SJCRH30 (cell line): ENCODE data around the gene TMEM63A. TPM values are rescaled to one million over a fixed set of nuclear protein-coding genes. Genes with fewer than 3 reads are reported as not detected.

Experiments used
- DNase-seq, 2 experiments: peaks; one replicate each; pipeline ENCODE4 v3.0.0-alpha.2; 2015 to 2020
- H3K27ac ChIP-seq: fragments of 250-450 bp; sonication (Bioruptor Pico); 2 replicates; pipeline ENCODE4 v1.5.1; 2020; ENCODE audit warnings: mild to moderate bottlenecking, moderate library complexity
- H3K27me3 ChIP-seq: fragments of 250-450 bp; sonication (Bioruptor Pico); 2 replicates; pipeline ENCODE4 v1.5.1; 2020; ENCODE audit warnings: mild to moderate bottlenecking, moderate library complexity
- H3K36me3 ChIP-seq: fragments of 250-450 bp; sonication (Bioruptor Pico); 2 replicates; pipeline ENCODE4 v1.5.1; 2020; ENCODE audit warnings: mild to moderate bottlenecking, moderate library complexity
- H3K4me1 ChIP-seq: fragments of 250-450 bp; sonication (Bioruptor Pico); 2 replicates; pipeline ENCODE4 v1.5.1; 2020; ENCODE audit warnings: mild to moderate bottlenecking, moderate library complexity
- H3K4me3 ChIP-seq: fragments of 250-450 bp; sonication (Bioruptor Pico); 2 replicates; pipeline ENCODE4 v1.5.1; 2020; ENCODE audit warnings: mild to moderate bottlenecking, moderate library complexity
- H3K9me3 ChIP-seq: fragments of 250-450 bp; sonication (Bioruptor Pico); replicated peaks from 2 replicates; pipeline ENCODE4 v1.5.1; 2020; ENCODE audit warnings: mild to moderate bottlenecking, moderate library complexity
- total RNA-seq: library from RNA; depleted of rRNA; stranded (reverse); fragments of >200 nt; shearing (Covaris generic); gene quantifications from 2 replicates; pipeline ENCODE4 v1.2.3, GENCODE V29; 2014

The TMEM63A gene
- total RNA-seq, 1 experiment from 2014 or later = 20.4 TPM

- no peaks in the 10 kb centered on the region for H3K4me1 ChIP-seq
- H3K36me3 ChIP-seq = peaks cover 11% of the 10 kb centered on the region
- no peaks in the 10 kb centered on the region for H3K9me3 ChIP-seq
These were observed 28.7 kb downstream of the TMEM63A start for GRCh38 chr1:225853441-225853840.

GRCh38 chr1:225852413-225853124, 29.6 kb downstream of the TMEM63A start:
- Histone ChIP-seq H3K4me3 (no peak overlapping the region), H3K9me3 (no peaks in the 10 kb centered on the region), H3K27ac (no peak overlapping the region), H3K27me3 (no peaks in the 10 kb centered on the region), H3K4me1 (no peaks in the 10 kb centered on the region), H3K36me3 (peaks cover 10% of the 10 kb centered on the region)
- no peak for DNase-seq

More at GRCh38 chr1:225853441-225853840, 28.7 kb downstream of the TMEM63A start:
- DNase-seq = no peak
- no peak overlapping the region for H3K4me3 ChIP-seq
- H3K27me3 ChIP-seq = no peaks in the 10 kb centered on the region
- no peak overlapping the region for H3K27ac ChIP-seq

- Histone ChIP-seq H3K9me3 (no peaks in the 10 kb centered on the region), H3K4me1 (no peaks in the 10 kb centered on the region), H3K36me3 (peaks cover 9% of the 10 kb centered on the region), H3K4me3 (no peak overlapping the region), H3K27me3 (no peaks in the 10 kb centered on the region), H3K27ac (no peak overlapping the region)
- no peak for DNase-seq
These were observed 30.4 kb downstream of the TMEM63A start for GRCh38 chr1:225851805-225852204.

- no peaks in the 10 kb centered on the region for H3K9me3 ChIP-seq
- H3K27me3 ChIP-seq = no peaks in the 10 kb centered on the region
- peaks cover 8% of the 10 kb centered on the region for H3K36me3 ChIP-seq
- no peak overlapping the region for H3K27ac ChIP-seq
- H3K4me1 ChIP-seq = no peaks in the 10 kb centered on the region
- DNase-seq = no peak
- H3K4me3 ChIP-seq = no peak overlapping the region
These were observed 31.8 kb downstream of the TMEM63A start for GRCh38 chr1:225850370-225850769.

GRCh38 chr1:225849925-225850324, 32.3 kb downstream of the TMEM63A start:
- Histone ChIP-seq H3K9me3 (no peaks in the 10 kb centered on the region), H3K4me1 (no peaks in the 10 kb centered on the region), H3K27ac (no peak overlapping the region), H3K36me3 (peaks cover 4% of the 10 kb centered on the region), H3K27me3 (no peaks in the 10 kb centered on the region), H3K4me3 (no peak overlapping the region)
- peak; percentile 46 to 54 for DNase-seq

- peaks cover 3% of the 10 kb centered on the region; the same call in 1 of the 2 replicates for H3K36me3 ChIP-seq
- no peak for DNase-seq
- H3K9me3 ChIP-seq = no peaks in the 10 kb centered on the region
These were observed 33.9 kb downstream of the TMEM63A start for GRCh38 chr1:225848030-225848955.

GRCh38 chr1:225847610-225848009, 34.6 kb downstream of the TMEM63A start:
- no peaks in the 10 kb centered on the region for H3K4me1 ChIP-seq
- H3K36me3 ChIP-seq = peaks cover 3% of the 10 kb centered on the region; the same call in 1 of the 2 replicates
- H3K27me3 ChIP-seq = no peaks in the 10 kb centered on the region

More at GRCh38 chr1:225848030-225848955, 33.9 kb downstream of the TMEM63A start:
- H3K4me1 ChIP-seq = no peaks in the 10 kb centered on the region
- no peak overlapping the region for H3K27ac ChIP-seq
- no peaks in the 10 kb centered on the region for H3K27me3 ChIP-seq
- no peak overlapping the region for H3K4me3 ChIP-seq

GRCh38 chr1:225846331-225847310, 35.6 kb downstream of the TMEM63A start:
- DNase-seq = no peak
- H3K36me3 ChIP-seq = peaks cover 3% of the 10 kb centered on the region; the same call in 1 of the 2 replicates
- H3K4me3 ChIP-seq = no peak overlapping the region
- no peaks in the 10 kb centered on the region for H3K9me3 ChIP-seq
- no peak overlapping the region for H3K27ac ChIP-seq
- no peaks in the 10 kb centered on the region for H3K27me3 ChIP-seq
- no peaks in the 10 kb centered on the region for H3K4me1 ChIP-seq

More at GRCh38 chr1:225847610-225848009, 34.6 kb downstream of the TMEM63A start:
- Histone ChIP-seq H3K4me3 (no peak overlapping the region), H3K27ac (no peak overlapping the region), H3K9me3 (no peaks in the 10 kb centered on the region)
- no peak for DNase-seq

- H3K36me3 ChIP-seq = peaks cover 3% of the 10 kb centered on the region; the same call in 1 of the 2 replicates
- no peaks in the 10 kb centered on the region for H3K27me3 ChIP-seq
- no peaks in the 10 kb centered on the region for H3K4me1 ChIP-seq
- DNase-seq = peak; percentile 88 to 89
- H3K4me3 ChIP-seq = no peak overlapping the region
- H3K27ac ChIP-seq = no peak overlapping the region
- H3K9me3 ChIP-seq = no peaks in the 10 kb centered on the region
These were observed 36.5 kb downstream of the TMEM63A start for GRCh38 chr1:225845571-225846259.

- H3K4me1 ChIP-seq = no peaks in the 10 kb centered on the region
- H3K9me3 ChIP-seq = no peaks in the 10 kb centered on the region
- H3K27me3 ChIP-seq = no peaks in the 10 kb centered on the region
- H3K27ac ChIP-seq = no peak overlapping the region
- H3K36me3 ChIP-seq = peaks cover 3% of the 10 kb centered on the region; the same call in 1 of the 2 replicates
- no peak for DNase-seq
- H3K4me3 ChIP-seq = no peak overlapping the region
These were observed 37.1 kb downstream of the TMEM63A start for GRCh38 chr1:225845097-225845496.

- peaks cover under 1% of the 10 kb centered on the region; the same call in 1 of the 2 replicates for H3K36me3 ChIP-seq
- no peak overlapping the region for H3K4me3 ChIP-seq
- no peaks in the 10 kb centered on the region for H3K4me1 ChIP-seq
- H3K27me3 ChIP-seq = no peaks in the 10 kb centered on the region
- no peaks in the 10 kb centered on the region for H3K9me3 ChIP-seq
- no peak for DNase-seq
- H3K27ac ChIP-seq = no peak overlapping the region
These were observed 37.7 kb downstream of the TMEM63A start for GRCh38 chr1:225844236-225845061.

GRCh38 chr1:225843426-225843795, 38.8 kb downstream of the TMEM63A start:
- Histone ChIP-seq H3K36me3 (no peaks in the 10 kb centered on the region), H3K4me1 (no peaks in the 10 kb centered on the region), H3K4me3 (no peak overlapping the region), H3K27me3 (no peaks in the 10 kb centered on the region), H3K27ac (no peak overlapping the region), H3K9me3 (no peaks in the 10 kb centered on the region)
- DNase-seq = no peak
